SU-DHL-6 (cell line): ENCODE results near the gene TMCO4.
A peak's percentile ranks its signal among the peaks of the same experiment; 100 is the strongest.
"Not testable (repeated sequence)": the region's sequence is repeated elsewhere in the genome, so short reads cannot be mapped to it uniquely, and the experiment has no call there.

Experiments used
- H2AFZ ChIP-seq: fragments of 200-600 bp; sonication (generic); 2 replicates; pipeline ENCODE4 v1.6.1; 2014; ENCODE audit warnings: low read depth, mild to moderate bottlenecking, moderate library complexity, mixed read lengths, antibody characterized with exemption, low read length; ENCODE audit not compliant: severe bottlenecking
- H3F3A ChIP-seq: fragments of 200-600 bp; shearing (Covaris generic); 2 replicates; pipeline ENCODE4 v1.6.0; 2016; ENCODE audit warnings: antibody characterized with exemption, mild to moderate bottlenecking; ENCODE audit not compliant: insufficient read depth
- H3K27ac ChIP-seq: fragments of 200-600 bp; sonication (generic); 2 replicates; pipeline ENCODE4 v1.5.1; 2016; ENCODE audit warnings: low read depth, mild to moderate bottlenecking, low read length, moderate library complexity, mixed read lengths
- H3K27me3 ChIP-seq: fragments of 200-600 bp; sonication (generic), shearing (Covaris generic); 2 replicates; pipeline ENCODE4 v1.6.0; 2014; ENCODE audit warnings: mild to moderate bottlenecking, low read length
- H3K36me3 ChIP-seq: fragments of 200-600 bp; sonication (generic); 2 replicates; pipeline ENCODE4 v1.6.1; 2014; ENCODE audit warnings: mild to moderate bottlenecking, low read length, mixed read lengths
- H3K4me2 ChIP-seq: fragments of 300-600, 200-600 bp; shearing (Covaris generic), sonication (generic); 2 replicates; pipeline ENCODE4 v1.6.0; 2014; ENCODE audit warnings: low read length, low read depth, mild to moderate bottlenecking; ENCODE audit not compliant: poor library complexity, severe bottlenecking
- H3K4me3 ChIP-seq: fragments of 200-600 bp; sonication (generic); 2 replicates; pipeline ENCODE4 v1.5.1; 2014; ENCODE audit warnings: antibody characterized with exemption, low read length, mild to moderate bottlenecking, mixed read lengths; ENCODE audit not compliant: insufficient read depth, poor library complexity, severe bottlenecking
- H3K79me2 ChIP-seq: fragments of 200-600 bp; sonication (generic); 2 replicates; pipeline ENCODE4 v1.6.1; 2014; ENCODE audit warnings: mild to moderate bottlenecking, low read length, moderate library complexity; ENCODE audit not compliant: insufficient read depth
- H3K9ac ChIP-seq: fragments of 200-600 bp; sonication (generic); 2 replicates; pipeline ENCODE4 v1.7.0; 2014; ENCODE audit warnings: mild to moderate bottlenecking, low read length
- H3K9me2 ChIP-seq: fragments of 200-600 bp; sonication (generic); replicated peaks from 2 replicates; pipeline ENCODE4 v1.6.1; 2014; ENCODE audit warnings: low read length; ENCODE audit not compliant: insufficient read depth
- H3K9me3 ChIP-seq: fragments of 200-600 bp; sonication (generic); 2 replicates; pipeline ENCODE4 v1.6.1; 2014; ENCODE audit warnings: low read length, mixed read lengths; ENCODE audit not compliant: insufficient read depth
- H4K20me1 ChIP-seq: fragments of 200-600 bp; sonication (generic); 2 replicates; pipeline ENCODE4 v1.6.1; 2014; ENCODE audit warnings: low read depth, mild to moderate bottlenecking, antibody characterized with exemption, low read length, moderate library complexity, mixed read lengths
- EZH2phosphoT487 ChIP-seq: fragments of 200-600 bp; sonication (generic), shearing (Covaris generic); conservative IDR thresholded peaks from 2 replicates; pipeline ENCODE4 v1.6.1; 2018; ENCODE audit warnings: mild to moderate bottlenecking, antibody characterized with exemption, low read length, moderate library complexity, mixed read lengths
- TF ChIP-seq, protein P1 (sequence below): fragments of 200-600 bp; sonication (generic); IDR thresholded peaks from one replicate; pipeline ENCODE4 v1.5.1; 2017; ENCODE audit warnings: antibody characterized with exemption, mild to moderate bottlenecking, low read length, moderate library complexity; ENCODE audit not compliant: insufficient read depth, poor library complexity, severe bottlenecking

TMCO4 gene

DNA sequence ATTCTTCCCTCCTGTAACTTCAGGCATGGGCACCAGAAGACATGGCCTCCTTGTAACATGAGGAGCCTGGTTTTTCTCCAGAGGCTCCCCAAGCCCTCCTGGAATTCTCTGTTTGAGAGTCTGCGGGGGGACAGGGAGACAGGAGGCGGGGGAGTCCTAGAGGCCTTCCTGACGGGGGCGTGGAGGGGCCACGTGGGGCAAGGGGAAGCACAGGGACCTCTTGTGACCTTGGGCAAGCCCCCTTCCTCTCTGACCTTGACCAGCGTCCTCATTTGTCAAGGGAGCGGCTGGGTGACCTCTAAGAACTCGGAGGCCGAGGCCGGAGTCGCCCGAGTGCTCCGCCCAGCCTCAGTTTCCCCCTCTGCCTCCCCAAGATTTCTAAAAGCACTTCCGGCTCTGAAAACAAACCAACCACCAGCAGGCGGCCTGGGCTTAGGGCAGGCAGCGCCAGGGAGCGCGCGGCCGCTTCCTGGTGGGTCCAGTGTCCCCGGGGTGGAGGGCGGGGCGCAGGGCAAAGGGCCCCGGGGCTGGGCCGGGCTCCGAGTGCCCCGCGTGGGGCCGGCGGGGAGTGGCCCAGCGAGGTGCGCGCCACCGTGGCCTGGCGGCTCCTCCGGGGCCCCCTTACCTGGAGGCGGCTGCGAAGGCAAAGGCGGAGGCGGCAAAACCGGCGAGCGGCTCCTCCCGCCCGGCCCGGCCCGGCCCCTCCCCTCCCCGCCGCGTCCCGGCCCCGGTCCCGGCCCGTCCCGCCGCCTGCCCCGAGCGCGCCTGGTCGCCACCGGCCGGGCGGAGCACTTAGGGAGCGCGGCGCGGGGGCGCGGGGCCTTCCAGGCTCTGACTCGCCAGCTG lies at the start of gene TMCO4:
Gene TMCO4 (minus strand): TSS at position 687 of the 846 bp plus-strand sequence. CDS start 19,158 bp downstream, outside the sequence.
- Histone ChIP-seq H3K4me3 (peak within 1 kb of the TSS; percentile 26), H3F3A (no peaks in the 10 kb centered on the region), H4K20me1 (no peaks in the 10 kb centered on the region), H2AFZ (peak within 1 kb of the TSS; percentile 82), H3K4me2 (peak within 1 kb of the TSS; percentile 53), H3K79me2 (no peaks in the 10 kb centered on the region), H3K9me3 (no peaks in the 10 kb centered on the region), H3K9ac (peak within 1 kb of the TSS; percentile 39; the same call in 1 of the 2 replicates), H3K27ac (no peak within 1 kb of the TSS), H3K9me2 (no peaks in the 10 kb centered on the region), H3K36me3 (no peaks in the 10 kb centered on the region), H3K27me3 (no peaks in the 10 kb centered on the region)
- TF ChIP-seq, protein P1, sequence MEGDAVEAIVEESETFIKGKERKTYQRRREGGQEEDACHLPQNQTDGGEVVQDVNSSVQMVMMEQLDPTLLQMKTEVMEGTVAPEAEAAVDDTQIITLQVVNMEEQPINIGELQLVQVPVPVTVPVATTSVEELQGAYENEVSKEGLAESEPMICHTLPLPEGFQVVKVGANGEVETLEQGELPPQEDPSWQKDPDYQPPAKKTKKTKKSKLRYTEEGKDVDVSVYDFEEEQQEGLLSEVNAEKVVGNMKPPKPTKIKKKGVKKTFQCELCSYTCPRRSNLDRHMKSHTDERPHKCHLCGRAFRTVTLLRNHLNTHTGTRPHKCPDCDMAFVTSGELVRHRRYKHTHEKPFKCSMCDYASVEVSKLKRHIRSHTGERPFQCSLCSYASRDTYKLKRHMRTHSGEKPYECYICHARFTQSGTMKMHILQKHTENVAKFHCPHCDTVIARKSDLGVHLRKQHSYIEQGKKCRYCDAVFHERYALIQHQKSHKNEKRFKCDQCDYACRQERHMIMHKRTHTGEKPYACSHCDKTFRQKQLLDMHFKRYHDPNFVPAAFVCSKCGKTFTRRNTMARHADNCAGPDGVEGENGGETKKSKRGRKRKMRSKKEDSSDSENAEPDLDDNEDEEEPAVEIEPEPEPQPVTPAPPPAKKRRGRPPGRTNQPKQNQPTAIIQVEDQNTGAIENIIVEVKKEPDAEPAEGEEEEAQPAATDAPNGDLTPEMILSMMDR = no peak
- TF ChIP-seq EZH2phosphoT487 = peak; percentile 62; the same call in 1 of the 2 replicates

DNA sequence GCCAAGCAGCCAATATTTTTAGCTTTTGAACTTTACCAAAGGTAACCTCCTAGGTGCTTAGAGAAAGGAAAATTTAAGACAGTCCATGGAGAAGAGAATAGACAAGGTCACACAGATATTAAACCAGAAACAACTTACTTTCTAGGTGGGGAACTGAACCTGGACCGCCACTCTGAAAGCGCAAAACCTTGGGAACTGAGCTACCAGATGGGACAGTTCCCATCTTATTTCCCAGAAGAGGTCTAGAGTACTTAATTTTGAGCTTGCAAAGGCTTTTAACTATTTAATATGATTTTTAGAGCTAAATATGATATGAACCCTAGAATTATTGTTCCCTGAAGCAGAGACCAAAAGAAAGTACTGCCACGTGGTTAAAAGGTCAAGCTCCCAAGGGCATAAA lies 49.6 kb upstream of the TMCO4 start:
- not testable (repeated sequence) for H3K9me2 ChIP-seq, H3K27ac ChIP-seq, H4K20me1 ChIP-seq, H2AFZ ChIP-seq, H3K36me3 ChIP-seq, H3K9me3 ChIP-seq, H3K79me2 ChIP-seq, H3K4me3 ChIP-seq, H3K4me2 ChIP-seq, H3K9ac ChIP-seq, H3F3A ChIP-seq, H3K27me3 ChIP-seq

DNA sequence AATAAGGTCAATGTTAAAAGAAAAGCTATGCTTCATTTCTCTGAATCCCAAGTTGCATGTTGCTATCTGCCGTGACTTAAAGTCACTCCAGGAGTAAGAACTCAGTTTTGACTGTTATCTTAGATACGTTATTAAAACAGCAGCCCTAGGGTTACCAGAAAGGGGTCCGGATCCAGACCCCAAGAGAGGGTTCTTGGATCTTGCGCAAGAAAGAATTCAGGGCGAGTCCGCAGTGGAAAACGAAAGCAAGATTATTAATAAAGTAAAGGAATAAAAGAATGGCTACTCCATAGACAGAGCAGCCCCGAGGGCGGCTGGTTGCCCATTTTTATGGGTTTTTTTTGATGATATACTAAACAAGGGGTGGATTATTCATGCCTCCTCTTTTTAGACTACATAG lies 47.6 kb upstream of the TMCO4 start:
- H3K36me3 ChIP-seq, H3K27me3 ChIP-seq, H3K9me2 ChIP-seq, H2AFZ ChIP-seq, H3F3A ChIP-seq, H3K9me3 ChIP-seq, H3K27ac ChIP-seq, H3K4me2 ChIP-seq, H3K79me2 ChIP-seq, H3K4me3 ChIP-seq, H4K20me1 ChIP-seq, H3K9ac ChIP-seq: not testable (repeated sequence)

DNA sequence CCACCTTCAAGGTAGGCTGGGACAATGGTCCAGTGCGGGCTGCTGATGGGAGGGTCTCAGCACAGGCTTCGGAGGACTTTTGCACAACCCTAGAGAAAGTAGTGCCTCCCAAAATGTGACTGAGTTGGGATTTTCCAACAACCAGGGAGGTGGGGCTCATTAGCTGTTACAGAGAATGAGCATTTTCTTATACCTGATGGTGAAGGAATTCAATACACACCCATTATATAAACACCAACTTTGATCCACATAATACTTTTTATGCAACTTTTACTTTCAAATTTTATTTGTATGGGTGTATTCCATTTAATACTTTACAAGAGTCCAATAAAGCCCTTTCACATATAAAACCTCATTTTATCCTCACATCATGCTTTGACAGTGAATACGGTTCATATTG lies 46.6 kb upstream of the TMCO4 start:
- Histone ChIP-seq H2AFZ (no peak overlapping the region), H3K36me3 (no peaks in the 10 kb centered on the region), H3K9me3 (no peaks in the 10 kb centered on the region), H3K27me3 (no peaks in the 10 kb centered on the region), H3K4me2 (no peak overlapping the region), H3K9ac (no peak overlapping the region), H3K4me3 (no peak overlapping the region), H3F3A (no peaks in the 10 kb centered on the region), H3K9me2 (no peaks in the 10 kb centered on the region), H3K79me2 (no peaks in the 10 kb centered on the region), H4K20me1 (no peaks in the 10 kb centered on the region), H3K27ac (no peak overlapping the region)
- no peak for TF ChIP-seq EZH2phosphoT487
- TF ChIP-seq, protein P1 = no peak
